PC-9 (cell line): ENCODE results near the gene RRP7A.

Experiments used
- EZH2 ChIP-seq: fragments of 200-600 bp; sonication (generic); IDR thresholded peaks from 2 replicates; pipeline ENCODE4 v1.8.0; 2017; ENCODE audit warnings: antibody characterized with exemption, low read depth
- TF ChIP-seq, protein P1 (sequence below): fragments of 200-600 bp; sonication (generic); conservative IDR thresholded peaks from 2 replicates; pipeline ENCODE4 v1.6.1; 2017; ENCODE audit warnings: mixed run types, antibody characterized with exemption, mild to moderate bottlenecking, moderate library complexity

- no peak for TF ChIP-seq EZH2
- TF ChIP-seq, protein P1, sequence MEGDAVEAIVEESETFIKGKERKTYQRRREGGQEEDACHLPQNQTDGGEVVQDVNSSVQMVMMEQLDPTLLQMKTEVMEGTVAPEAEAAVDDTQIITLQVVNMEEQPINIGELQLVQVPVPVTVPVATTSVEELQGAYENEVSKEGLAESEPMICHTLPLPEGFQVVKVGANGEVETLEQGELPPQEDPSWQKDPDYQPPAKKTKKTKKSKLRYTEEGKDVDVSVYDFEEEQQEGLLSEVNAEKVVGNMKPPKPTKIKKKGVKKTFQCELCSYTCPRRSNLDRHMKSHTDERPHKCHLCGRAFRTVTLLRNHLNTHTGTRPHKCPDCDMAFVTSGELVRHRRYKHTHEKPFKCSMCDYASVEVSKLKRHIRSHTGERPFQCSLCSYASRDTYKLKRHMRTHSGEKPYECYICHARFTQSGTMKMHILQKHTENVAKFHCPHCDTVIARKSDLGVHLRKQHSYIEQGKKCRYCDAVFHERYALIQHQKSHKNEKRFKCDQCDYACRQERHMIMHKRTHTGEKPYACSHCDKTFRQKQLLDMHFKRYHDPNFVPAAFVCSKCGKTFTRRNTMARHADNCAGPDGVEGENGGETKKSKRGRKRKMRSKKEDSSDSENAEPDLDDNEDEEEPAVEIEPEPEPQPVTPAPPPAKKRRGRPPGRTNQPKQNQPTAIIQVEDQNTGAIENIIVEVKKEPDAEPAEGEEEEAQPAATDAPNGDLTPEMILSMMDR = no peak
These were observed 16.6 kb upstream of the RRP7A start for GRCh38 chr22:42536166-42536565.
